Middle frontal gyrus (tissue), 1 donor: ENCODE results near the gene CAMTA1.
"Not testable (repeated sequence)": the region's sequence is repeated elsewhere in the genome, so short reads cannot be mapped to it uniquely, and the experiment has no call there.

Source experiments
- DNase-seq: peaks from one replicate; pipeline ENCODE4 v3.0.0-alpha.2; 2015; ENCODE audit warnings: low spot score; ENCODE audit errors: extremely low spot score

The CAMTA1 gene

GRCh38 chr1:7145947-7146346, 360.7 kb downstream of the CAMTA1 start:
- no peak for DNase-seq

DNA sequence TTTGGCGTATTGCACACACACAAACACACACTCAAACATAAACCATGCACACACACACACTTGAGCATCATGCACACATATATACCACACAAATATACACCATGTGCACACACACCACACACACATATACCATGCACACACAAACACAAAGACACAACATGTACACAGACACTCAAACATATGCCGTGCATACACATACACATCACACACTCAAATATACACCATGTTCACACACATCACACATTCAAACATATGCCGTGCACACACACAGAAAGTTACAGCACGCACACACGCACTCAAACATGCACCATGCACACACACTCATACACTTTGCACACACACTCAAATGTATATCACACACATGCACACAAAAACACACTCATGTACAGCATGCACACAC, 361.5 kb downstream of the CAMTA1 start:
- no peak for DNase-seq

DNA sequence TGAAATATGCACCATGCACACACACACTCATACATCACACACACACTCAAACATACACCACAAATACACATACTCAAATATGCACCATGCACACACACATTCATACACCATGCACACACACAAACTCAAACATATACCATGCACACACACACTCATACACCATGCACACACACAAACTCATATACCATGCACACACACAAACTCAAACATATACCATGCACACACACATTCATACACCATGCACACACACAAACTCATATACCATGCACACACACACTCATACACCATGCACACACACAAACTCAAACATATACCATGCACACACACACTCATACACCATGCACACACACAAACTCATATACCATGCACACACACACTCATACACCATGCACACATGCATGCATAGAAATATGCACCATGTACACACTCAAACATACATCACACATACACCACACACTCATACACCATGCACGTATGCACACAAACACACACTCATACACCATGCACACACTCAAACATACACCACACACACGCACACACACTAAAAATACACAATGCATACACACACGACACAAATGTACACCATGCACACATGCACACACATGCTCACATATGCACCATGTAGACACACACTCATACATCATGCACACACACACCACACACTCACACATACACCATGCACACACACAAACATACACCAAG, 362.5 kb downstream of the CAMTA1 start:
- DNase-seq: not testable (repeated sequence)

- no peak for DNase-seq
Observed at GRCh38 chr1:7149080-7149838, 364.0 kb downstream of the CAMTA1 start.

GRCh38 chr1:7150724-7151280, 365.5 kb downstream of the CAMTA1 start:
- no peak for DNase-seq

- DNase-seq: no peak
Observed at GRCh38 chr1:7151978-7152377, 366.7 kb downstream of the CAMTA1 start.

DNA sequence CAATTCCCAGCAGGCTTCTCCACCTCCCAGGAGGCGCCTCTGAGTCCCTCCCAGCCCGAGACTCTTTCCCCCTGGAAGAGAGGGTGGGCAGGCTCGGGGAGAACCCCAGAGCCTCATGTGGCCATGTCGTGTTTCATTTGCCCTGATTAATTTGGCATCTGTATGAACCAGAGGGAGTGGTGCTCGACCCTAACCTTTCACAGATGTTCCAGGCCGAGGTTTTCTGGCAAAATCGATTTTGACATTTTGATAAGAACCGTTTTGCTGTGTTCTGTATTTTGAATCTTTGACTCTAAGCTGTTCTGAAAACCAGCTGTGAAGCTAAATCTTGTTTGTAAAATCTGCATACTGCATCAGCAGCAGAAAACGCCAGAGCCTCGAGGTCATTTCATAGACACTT, 367.4 kb downstream of the CAMTA1 start:
- DNase-seq: no peak

GRCh38 chr1:7153464-7153863, 368.2 kb downstream of the CAMTA1 start:
- DNase-seq: no peak

- no peak for DNase-seq
Observed at GRCh38 chr1:7159116-7159781, 374.0 kb downstream of the CAMTA1 start.

DNA sequence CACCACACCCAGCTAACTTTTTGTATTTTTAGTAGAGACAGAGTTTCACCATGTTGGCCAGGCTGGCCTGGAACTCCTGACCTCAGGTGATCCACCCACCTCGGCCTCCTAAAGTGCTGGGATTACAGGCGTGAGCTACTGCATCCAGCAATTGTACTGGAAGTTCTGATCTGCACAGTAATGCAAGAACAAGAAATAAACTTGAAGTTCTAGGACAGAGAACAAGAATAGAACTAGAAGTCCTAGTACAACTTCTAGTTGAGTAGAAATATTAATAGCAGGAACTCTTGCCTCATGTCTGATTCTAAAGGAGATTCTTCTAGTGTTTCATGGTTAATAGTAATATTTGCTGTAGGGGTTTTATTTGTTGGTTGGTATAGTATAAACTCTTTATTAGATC, 383.3 kb downstream of the CAMTA1 start:
- not testable (repeated sequence) for DNase-seq

DNA sequence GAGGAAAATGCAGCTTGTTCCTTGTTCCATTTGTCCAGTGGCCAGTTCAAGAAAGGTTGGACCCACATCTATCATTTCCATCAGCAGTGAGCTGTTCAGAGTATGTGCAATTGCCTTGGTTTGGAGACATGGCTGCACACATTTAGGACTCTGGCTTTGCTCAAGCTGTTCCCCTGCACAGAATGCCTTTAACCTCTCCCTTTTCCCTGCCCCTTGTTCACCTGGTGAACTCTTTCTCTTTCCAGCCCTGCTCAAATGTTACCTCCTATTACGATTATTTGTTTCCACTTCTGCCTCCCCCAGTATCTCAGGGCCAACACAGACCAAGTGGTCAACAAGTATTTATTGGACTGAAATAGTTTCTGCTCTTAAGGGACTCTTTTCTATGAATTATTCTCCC, 385.9 kb downstream of the CAMTA1 start:
- DNase-seq: no peak

DNA sequence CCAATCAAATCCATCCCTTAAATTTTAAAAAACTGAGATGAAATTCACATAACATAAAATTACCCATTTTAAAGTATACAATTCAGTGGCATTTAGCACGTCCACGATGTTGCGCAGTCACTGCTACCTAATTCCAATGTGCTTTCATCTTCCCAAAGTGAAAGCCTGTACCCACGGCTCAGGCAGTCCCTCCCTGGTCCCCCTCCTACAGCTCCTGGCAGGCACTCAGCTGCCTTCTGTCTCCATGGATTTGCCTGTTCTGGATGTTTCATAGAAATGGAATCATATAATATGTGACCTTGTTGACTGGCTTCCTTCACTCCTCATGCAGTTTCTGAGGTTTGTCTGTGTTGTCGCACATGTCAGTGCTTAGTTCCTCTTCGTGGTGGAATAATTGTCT, 386.3 kb downstream of the CAMTA1 start:
- no peak for DNase-seq

DNA sequence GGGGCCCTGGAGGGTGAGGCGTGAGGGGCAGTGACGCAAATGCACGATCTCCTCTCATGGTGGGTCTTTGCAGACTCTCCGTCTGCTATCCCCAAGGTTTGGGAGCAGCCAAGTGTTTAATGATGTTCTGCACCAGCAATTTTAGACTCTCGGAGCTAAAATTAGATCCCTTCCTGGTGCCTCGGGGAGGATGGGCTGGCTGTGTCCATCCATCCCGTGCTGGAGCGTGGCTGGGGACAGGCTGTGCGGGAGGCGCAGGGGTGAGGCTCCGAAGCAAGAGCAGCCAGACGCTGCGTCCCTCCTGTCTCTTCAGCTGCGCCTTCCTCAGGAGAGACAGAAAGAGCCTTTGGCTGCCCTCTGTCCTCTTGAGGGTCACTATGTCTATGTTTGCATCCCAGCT, 387.6 kb downstream of the CAMTA1 start:
- DNase-seq: no peak

DNA sequence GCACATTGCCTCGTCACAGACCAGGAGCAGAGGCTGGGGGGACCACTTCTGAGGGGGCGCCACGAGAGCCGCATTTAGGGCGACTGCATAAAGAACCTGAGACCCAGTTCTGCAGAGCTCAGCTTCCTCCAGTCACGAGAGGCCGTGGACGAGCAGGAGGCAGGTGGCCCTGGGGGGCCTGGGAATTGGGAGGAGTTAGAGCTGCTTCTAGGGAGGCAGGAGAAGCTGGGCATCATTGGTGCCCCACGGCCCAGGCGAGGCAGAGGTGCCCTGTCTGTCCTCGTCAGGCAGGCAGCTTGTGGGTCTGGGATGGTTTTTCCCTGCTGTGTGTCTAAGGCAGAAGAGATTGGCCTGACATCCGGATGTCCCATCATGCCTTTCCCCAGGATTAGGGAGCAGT, 389.3 kb downstream of the CAMTA1 start:
- DNase-seq: no peak

DNA sequence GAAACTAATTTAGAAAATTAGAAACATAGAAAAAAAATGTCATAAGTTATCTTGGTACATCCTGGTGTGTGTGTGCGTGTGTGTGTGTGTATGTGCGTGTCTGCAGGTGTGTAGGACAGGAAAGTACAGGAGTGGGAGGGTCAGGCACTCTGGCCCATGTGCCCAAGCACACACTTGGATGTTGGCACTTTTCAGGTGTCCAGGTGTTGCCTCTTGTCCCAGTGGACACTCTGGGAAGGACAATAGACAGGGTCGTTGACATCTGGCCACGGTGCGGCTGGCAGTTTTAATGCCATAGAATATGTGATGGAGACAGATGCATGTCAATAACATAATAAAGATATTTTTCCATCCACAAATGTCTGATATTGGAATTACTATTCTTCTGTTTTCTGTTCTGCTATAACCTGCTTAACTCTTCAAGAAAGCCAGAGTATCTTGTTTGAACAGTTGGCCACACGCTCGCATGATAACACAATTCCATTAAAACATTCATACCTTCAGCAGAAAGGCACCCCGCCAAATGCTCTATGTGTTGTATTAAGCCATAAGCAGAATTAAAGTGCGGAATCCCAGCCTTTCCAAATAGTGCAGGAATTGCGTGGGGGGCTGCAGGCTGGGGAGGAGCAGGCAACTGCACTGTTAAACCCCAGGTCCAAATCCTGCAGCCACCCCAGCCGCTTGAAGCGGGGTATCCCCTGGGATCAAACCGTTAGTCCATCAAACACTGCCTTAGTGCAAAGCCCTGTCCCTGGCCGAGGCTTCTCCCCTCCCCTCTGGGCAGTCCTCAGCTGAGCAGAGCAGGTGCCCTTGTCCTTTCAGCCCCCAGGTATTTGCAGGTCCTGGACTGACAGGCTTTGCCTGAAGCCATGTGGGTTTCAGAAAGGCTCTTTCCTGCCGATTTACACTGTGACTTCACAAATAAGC, 390.0 kb downstream of the CAMTA1 start:
- no peak for DNase-seq

DNA sequence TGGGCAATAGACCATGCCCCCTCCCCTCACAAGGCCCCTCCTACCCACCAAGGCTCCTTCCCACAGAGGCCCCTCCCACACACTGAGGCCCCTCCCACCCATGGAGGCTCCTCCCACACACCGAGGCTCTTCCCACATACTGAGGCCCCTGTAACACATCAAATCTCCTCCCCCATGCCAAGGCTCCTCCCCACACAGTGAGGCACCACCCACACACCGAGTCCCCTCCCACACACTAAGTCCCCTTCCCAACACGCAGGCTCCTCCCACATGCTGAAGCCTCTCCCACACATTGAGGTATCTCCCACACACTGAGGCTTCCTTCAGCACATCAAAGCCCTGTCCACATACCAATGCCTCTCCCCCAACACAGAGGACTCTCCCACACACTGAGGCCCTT, 391.8 kb downstream of the CAMTA1 start:
- no peak for DNase-seq

GRCh38 chr1:7177438-7178146, 392.3 kb downstream of the CAMTA1 start:
- DNase-seq: no peak

DNA sequence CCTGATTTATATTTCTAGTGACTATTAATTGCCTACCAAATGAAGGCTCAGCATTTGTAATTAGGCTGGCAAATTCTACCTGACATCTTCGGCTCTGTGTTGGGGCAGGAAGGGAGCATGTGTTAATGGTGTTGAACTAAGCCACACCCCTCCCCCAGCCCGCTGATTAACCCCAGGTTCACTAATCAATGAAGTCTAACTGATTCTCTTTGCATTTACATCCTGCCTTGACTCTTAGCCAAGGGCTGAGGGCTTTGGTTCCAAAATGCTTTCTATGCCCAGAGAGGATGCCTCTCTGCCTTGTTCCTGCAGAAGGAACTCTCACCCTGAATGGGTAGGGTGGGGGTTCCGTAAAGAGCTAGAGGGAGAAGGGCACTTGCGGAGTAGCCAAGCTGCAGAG, 393.1 kb downstream of the CAMTA1 start:
- DNase-seq: no peak

GRCh38 chr1:7178741-7179140, 393.5 kb downstream of the CAMTA1 start:
- DNase-seq: no peak

GRCh38 chr1:7185721-7186120, 400.5 kb downstream of the CAMTA1 start:
- DNase-seq: no peak
